Fibroblast of gingiva (primary cell): ENCODE data around the gene DRAXIN.

Experiments
- DNase-seq: peaks from one replicate; pipeline ENCODE4 v3.0.0-alpha.2; 2011; ENCODE audit warnings: low read depth

DRAXIN gene

GRCh38 chr1:11708554-11709350 is 17.2 kb downstream of the DRAXIN start:
- DNase-seq: no peak

- DNase-seq: no peak
Observed at GRCh38 chr1:11711490-11711889, 20.0 kb downstream of the DRAXIN start.

- DNase-seq: no peak
Observed at GRCh38 chr1:11712285-11712684, 20.8 kb downstream of the DRAXIN start.

GRCh38 chr1:11713095-11713494 is 21.6 kb downstream of the DRAXIN start:
- DNase-seq: no peak

GRCh38 chr1:11714831-11715575 is 23.5 kb downstream of the DRAXIN start:
- DNase-seq: no peak

GRCh38 chr1:11719313-11720032 is 28.0 kb downstream of the DRAXIN start:
- DNase-seq: peak; percentile 59

GRCh38 chr1:11720033-11720376 is 28.5 kb downstream of the DRAXIN start:
- no peak for DNase-seq

GRCh38 chr1:11720525-11720924 is 29.0 kb downstream of the DRAXIN start:
- DNase-seq: no peak

- DNase-seq: no peak
Observed at GRCh38 chr1:11721311-11721710, 29.8 kb downstream of the DRAXIN start.

GRCh38 chr1:11722538-11722937 is 31.0 kb downstream of the DRAXIN start:
- DNase-seq: no peak

- DNase-seq: no peak
Observed at GRCh38 chr1:11725616-11726015, 34.1 kb downstream of the DRAXIN start.

- DNase-seq: no peak
Observed at GRCh38 chr1:11727119-11727518, 35.6 kb downstream of the DRAXIN start.

- no peak for DNase-seq
Observed at GRCh38 chr1:11728126-11728806, 36.8 kb downstream of the DRAXIN start.

GRCh38 chr1:11729155-11729497 is 37.6 kb downstream of the DRAXIN start:
- no peak for DNase-seq

GRCh38 chr1:11729498-11730428 is 38.3 kb downstream of the DRAXIN start:
- DNase-seq: no peak

GRCh38 chr1:11730429-11730891 is 39.0 kb downstream of the DRAXIN start:
- peak; percentile 34 for DNase-seq

- DNase-seq: peak; percentile 53
Observed at GRCh38 chr1:11731691-11732283, 40.3 kb downstream of the DRAXIN start.

- DNase-seq: no peak
Observed at GRCh38 chr1:11733306-11733705, 41.8 kb downstream of the DRAXIN start.

GRCh38 chr1:11735531-11735853 is 44.0 kb downstream of the DRAXIN start:
- DNase-seq: no peak

- DNase-seq: peak; percentile 89
Observed at GRCh38 chr1:11735854-11736745, 44.6 kb downstream of the DRAXIN start, which contains the start of gene AGTRAP. TSS of gene AGTRAP (plus strand) at chr1:11736136. CDS start at chr1:11736209, 73 bp downstream.
